Parathyroid adenoma (tissue), 2 donors: ENCODE data around the gene HBM.

Source experiments
- H2AFZ ChIP-seq: fragments of 300-600 bp; sonication (generic); one replicate; pipeline ENCODE4 v1.7.0; 2017; ENCODE audit warnings: antibody characterized with exemption, mild to moderate bottlenecking
- H3K27ac ChIP-seq: fragments of 300-600 bp; sonication (generic); one replicate; pipeline ENCODE4 v1.7.0; 2017
- H3K27me3 ChIP-seq: fragments of 300-600 bp; sonication (generic); one replicate; pipeline ENCODE4 v1.7.0; 2017; ENCODE audit warnings: low read length; ENCODE audit not compliant: control insufficient read depth, insufficient read depth
- H3K36me3 ChIP-seq: fragments of 300-600 bp; sonication (generic); one replicate; pipeline ENCODE4 v1.7.0; 2017; ENCODE audit warnings: low read length; ENCODE audit not compliant: control insufficient read depth, insufficient read depth
- H3K4me1 ChIP-seq: fragments of 300-600 bp; sonication (generic); one replicate; pipeline ENCODE4 v1.7.0; 2017; ENCODE audit warnings: control low read depth
- H3K4me2 ChIP-seq: fragments of 300-600 bp; sonication (generic); one replicate; pipeline ENCODE4 v1.7.0; 2017; ENCODE audit warnings: low read length
- H3K4me3 ChIP-seq: fragments of 300-600 bp; sonication (generic); one replicate; pipeline ENCODE4 v1.7.0; 2017; ENCODE audit warnings: low read depth, low read length
- H3K79me2 ChIP-seq: fragments of 300-600 bp; sonication (generic); one replicate; pipeline ENCODE4 v1.7.0; 2017; ENCODE audit warnings: control low read depth
- H3K9ac ChIP-seq: fragments of 300-600 bp; sonication (generic); one replicate; pipeline ENCODE4 v1.7.0; 2017; ENCODE audit warnings: mild to moderate bottlenecking
- H3K9me3 ChIP-seq: fragments of 300-600 bp; sonication (generic); one replicate; pipeline ENCODE4 v1.7.0; 2017; ENCODE audit warnings: low read length; ENCODE audit not compliant: control insufficient read depth
- TF ChIP-seq, protein P1 (sequence below): fragments of 300-600 bp; sonication (generic); IDR thresholded peaks from one replicate; pipeline ENCODE4 v1.7.0; 2017; ENCODE audit warnings: antibody characterized with exemption, mild to moderate bottlenecking
- donor health status: primary hyperparathyroidism.

HBM gene

DNA sequence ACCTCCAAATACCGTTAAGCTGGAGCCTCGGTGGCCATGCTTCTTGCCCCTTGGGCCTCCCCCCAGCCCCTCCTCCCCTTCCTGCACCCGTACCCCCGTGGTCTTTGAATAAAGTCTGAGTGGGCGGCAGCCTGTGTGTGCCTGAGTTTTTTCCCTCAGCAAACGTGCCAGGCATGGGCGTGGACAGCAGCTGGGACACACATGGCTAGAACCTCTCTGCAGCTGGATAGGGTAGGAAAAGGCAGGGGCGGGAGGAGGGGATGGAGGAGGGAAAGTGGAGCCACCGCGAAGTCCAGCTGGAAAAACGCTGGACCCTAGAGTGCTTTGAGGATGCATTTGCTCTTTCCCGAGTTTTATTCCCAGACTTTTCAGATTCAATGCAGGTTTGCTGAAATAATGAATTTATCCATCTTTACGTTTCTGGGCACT is 11.6 kb downstream of the HBM start:
- Histone ChIP-seq H3K4me2 (no peak overlapping the region), H3K79me2 (no peaks in the 10 kb centered on the region), H3K27ac (no peak overlapping the region), H3K36me3 (no peaks in the 10 kb centered on the region), H3K9ac (no peak overlapping the region), H2AFZ (no peak overlapping the region), H3K9me3 (no peaks in the 10 kb centered on the region), H3K4me3 (no peak overlapping the region), H3K27me3 (peaks cover 6% of the 10 kb centered on the region), H3K4me1 (peaks cover 9% of the 10 kb centered on the region)
- TF ChIP-seq, protein P1, sequence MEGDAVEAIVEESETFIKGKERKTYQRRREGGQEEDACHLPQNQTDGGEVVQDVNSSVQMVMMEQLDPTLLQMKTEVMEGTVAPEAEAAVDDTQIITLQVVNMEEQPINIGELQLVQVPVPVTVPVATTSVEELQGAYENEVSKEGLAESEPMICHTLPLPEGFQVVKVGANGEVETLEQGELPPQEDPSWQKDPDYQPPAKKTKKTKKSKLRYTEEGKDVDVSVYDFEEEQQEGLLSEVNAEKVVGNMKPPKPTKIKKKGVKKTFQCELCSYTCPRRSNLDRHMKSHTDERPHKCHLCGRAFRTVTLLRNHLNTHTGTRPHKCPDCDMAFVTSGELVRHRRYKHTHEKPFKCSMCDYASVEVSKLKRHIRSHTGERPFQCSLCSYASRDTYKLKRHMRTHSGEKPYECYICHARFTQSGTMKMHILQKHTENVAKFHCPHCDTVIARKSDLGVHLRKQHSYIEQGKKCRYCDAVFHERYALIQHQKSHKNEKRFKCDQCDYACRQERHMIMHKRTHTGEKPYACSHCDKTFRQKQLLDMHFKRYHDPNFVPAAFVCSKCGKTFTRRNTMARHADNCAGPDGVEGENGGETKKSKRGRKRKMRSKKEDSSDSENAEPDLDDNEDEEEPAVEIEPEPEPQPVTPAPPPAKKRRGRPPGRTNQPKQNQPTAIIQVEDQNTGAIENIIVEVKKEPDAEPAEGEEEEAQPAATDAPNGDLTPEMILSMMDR, result no peak

DNA sequence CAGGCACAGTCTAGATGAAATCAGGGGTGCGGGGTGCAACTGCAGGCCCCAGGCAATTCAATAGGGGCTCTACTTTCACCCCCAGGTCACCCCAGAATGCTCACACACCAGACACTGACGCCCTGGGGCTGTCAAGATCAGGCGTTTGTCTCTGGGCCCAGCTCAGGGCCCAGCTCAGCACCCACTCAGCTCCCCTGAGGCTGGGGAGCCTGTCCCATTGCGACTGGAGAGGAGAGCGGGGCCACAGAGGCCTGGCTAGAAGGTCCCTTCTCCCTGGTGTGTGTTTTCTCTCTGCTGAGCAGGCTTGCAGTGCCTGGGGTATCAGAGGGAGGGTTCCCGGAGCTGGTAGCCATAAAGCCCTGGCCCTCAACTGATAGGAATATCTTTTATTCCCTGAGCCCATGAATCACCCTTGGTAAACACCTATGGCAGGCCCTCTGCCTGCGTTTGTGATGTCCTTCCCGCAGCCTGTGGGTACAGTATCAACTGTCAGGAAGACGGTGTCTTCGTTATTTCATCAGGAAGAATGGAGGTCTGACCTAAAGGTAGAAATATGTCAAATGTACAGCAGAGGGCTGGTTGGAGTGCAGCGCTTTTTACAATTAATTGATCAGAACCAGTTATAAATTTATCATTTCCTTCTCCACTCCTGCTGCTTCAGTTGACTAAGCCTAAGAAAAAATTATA is 12.3 kb downstream of the HBM start:
- Histone ChIP-seq H3K27me3 (peaks cover 6% of the 10 kb centered on the region), H3K36me3 (no peaks in the 10 kb centered on the region), H3K9me3 (no peaks in the 10 kb centered on the region), H3K9ac (no peak overlapping the region), H3K4me1 (peaks cover 9% of the 10 kb centered on the region), H3K27ac (no peak overlapping the region), H3K79me2 (no peaks in the 10 kb centered on the region), H3K4me2 (no peak overlapping the region), H2AFZ (no peak overlapping the region), H3K4me3 (no peak overlapping the region)
- TF ChIP-seq, protein P1, result no peak

DNA sequence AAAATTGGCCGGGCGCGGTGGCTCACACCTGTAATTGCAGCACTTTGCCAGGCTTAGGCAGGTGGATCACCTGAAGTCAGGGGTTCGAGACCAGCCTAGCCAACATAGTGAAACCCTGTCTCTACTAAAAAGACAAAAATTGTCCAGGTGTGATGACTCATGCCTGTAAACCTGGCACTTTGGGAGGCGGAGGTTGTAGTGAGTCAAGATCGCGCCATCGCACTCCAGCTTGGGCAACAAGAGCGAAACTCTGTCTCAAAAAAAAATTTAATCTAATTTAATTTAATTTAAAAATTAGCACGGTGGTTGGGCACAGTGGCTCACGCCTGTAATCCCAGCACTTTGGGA is 12.9 kb downstream of the HBM start:
- Histone ChIP-seq H3K4me3 (no peak overlapping the region), H3K9me3 (no peaks in the 10 kb centered on the region), H3K36me3 (no peaks in the 10 kb centered on the region), H3K27ac (no peak overlapping the region), H3K79me2 (no peaks in the 10 kb centered on the region), H3K4me1 (peaks cover 9% of the 10 kb centered on the region), H3K4me2 (no peak overlapping the region), H2AFZ (no peak overlapping the region), H3K27me3 (peaks cover 6% of the 10 kb centered on the region), H3K9ac (no peak overlapping the region)
- TF ChIP-seq, protein P1, result no peak

DNA sequence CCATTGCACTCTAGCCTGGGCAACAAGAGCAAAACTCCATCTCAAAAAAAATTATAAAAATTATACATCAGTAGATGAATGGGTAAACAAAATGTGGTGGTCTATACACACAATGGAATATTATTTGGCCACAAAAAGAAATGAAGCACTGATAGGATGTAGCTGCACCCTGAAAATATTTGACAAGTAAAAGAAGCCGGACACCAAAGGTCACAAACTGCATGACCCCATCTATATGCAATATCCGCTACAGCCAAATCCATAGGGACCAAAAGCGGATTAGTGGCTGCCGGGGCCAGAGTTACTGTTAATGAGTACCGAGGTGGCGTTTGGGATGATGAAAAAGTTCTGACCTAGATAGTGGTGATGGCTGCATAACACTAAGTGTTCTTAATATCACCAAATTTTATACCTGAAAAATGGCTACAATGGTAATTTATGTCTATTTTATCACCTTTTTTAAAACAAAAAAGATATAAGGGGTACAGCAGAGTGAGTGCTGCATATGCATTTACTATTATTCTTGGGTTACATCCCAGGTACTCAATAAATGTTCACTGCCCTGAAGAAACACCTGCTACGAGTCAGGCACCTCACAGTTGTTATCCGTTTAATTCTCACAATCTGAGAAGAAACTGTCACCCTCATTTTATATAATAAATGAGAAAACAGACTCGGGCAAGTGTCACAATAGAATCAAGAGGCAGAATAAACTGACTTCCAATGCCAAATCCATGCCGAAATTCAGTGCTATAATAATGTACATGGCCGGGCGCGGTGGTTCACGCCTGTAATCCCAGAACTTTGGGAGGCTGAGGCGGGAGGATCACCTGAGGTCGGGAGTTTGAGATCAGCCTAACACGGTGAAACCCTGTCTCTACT is 13.7 kb downstream of the HBM start:
- Histone ChIP-seq H3K79me2 (no peaks in the 10 kb centered on the region), H3K36me3 (no peaks in the 10 kb centered on the region), H3K4me3 (no peak overlapping the region), H3K27ac (no peak overlapping the region), H3K9me3 (no peaks in the 10 kb centered on the region), H3K4me1 (peaks cover 9% of the 10 kb centered on the region), H3K27me3 (peaks cover 6% of the 10 kb centered on the region), H3K9ac (no peak overlapping the region), H3K4me2 (no peak overlapping the region), H2AFZ (no peak overlapping the region)
- TF ChIP-seq, protein P1, result no peak
